Psoas muscle (tissue), 8 donors: Measurements from ENCODE around the gene RBM5. TPM values are rescaled to one million over a fixed set of nuclear protein-coding genes. Genes with fewer than 3 reads are reported as not detected.

Source experiments
- ATAC-seq, 4 donors: fragments of 200-7000 bp; cut with Tn5 transposase; one replicate each; pipeline ENCODE4 v1.9.1; 2020; ENCODE audit warnings: moderate library complexity in 3 of 4, mild to moderate bottlenecking in 2 of 4
- DNase-seq, 2 donors: peaks; one replicate each; pipeline ENCODE4 v3.0.0-alpha.2; 2020
- H3K27ac ChIP-seq: fragments of 200-600 bp; one replicate; pipeline ENCODE4 v1.8.0; 2022
- H3K27me3 ChIP-seq, 3 donors: fragments of 200-600 bp in 1 of 3; one replicate each; pipeline versions ENCODE4 v1.6.1 to v1.8.0; 2013 to 2022; ENCODE audit warnings: low read length in 2 of 3, mild to moderate bottlenecking in 2 of 3, moderate library complexity in 1 of 3; ENCODE audit not compliant: insufficient read depth in 3 of 3
- H3K36me3 ChIP-seq, 2 donors: fragments of 200-600 bp in 1 of 2; one replicate each; pipeline versions ENCODE4 v1.6.1 to v1.8.0; 2013 to 2022; ENCODE audit warnings: low read depth in 1 of 2, mild to moderate bottlenecking in 1 of 2, moderate library complexity in 1 of 2; ENCODE audit not compliant: insufficient read depth in 1 of 2
- H3K4me1 ChIP-seq: fragments of 200-600 bp; one replicate; pipeline ENCODE4 v1.8.0; 2022
- H3K4me3 ChIP-seq: fragments of 200-600 bp; one replicate; pipeline ENCODE4 v1.8.0; 2022; ENCODE audit warnings: mild to moderate bottlenecking
- H3K9me3 ChIP-seq: fragments of 200-600 bp; one replicate; pipeline ENCODE4 v1.8.0; 2022
- WGBS, 3 donors: extraction: QIAGEN DNeasy Blood & Tissue Kit; methylation state at CpG; one replicate each; pipeline versions ENCODE4 v1.1.6 to v1.1.7; 2013; 5-methylcytosine and 5-hydroxymethylcytosine counted together
- intact Hi-C, 2 donors: fragments of 100-400 bp; cut with DNase I; formaldehyde crosslinking; loops; one replicate each; pipeline versions ENCODE4 v1.11.0 to v1.14.2; 2022
- polyA plus RNA-seq, 3 donors: library from polyadenylated mRNA; stranded (reverse); fragments of 200-250 nt; gene quantifications; one replicate each; pipeline ENCODE4 v1.2.3, GENCODE V29; 2013
- total RNA-seq, 4 donors: library from RNA; stranded (reverse); fragmentation: NEBNext Ultra II Directional in 2 of 4; extraction: Animal tissue kit (Norgen Biotek cat#: 25700) in 2 of 4; gene quantifications; one replicate each; pipeline versions ENCODE4 v1.2.1 to v1.2.4, GENCODE V29; 2021 to 2023
- TF ChIP-seq, protein P1 (sequence below): fragments of 200-600 bp; IDR thresholded peaks from one replicate; pipeline ENCODE4 v1.8.0; 2022; ENCODE audit warnings: antibody characterized with exemption
- donor health status: healthy with polysubstance abuse.
- donor health status: DM: no; HTN: no; CAD: no; lungs with moderate emphysema.
- donor health status: Bipolar disorder and iron deficiency.
- donor health status: healthy.
- donor health status: DM: yes; HTN: yes; CAD: no.
- donor health status: DM: no; HTN: no; CAD: no.
- donor health status: DM: no; HTN: no; CAD: no.
- donor health status: DM: yes; HTN: yes; CAD: no.

The RBM5 gene
- total and polyA plus RNA-seq, 7 donors: 30.7 to 61.4 (median 35.6) TPM

DNA sequence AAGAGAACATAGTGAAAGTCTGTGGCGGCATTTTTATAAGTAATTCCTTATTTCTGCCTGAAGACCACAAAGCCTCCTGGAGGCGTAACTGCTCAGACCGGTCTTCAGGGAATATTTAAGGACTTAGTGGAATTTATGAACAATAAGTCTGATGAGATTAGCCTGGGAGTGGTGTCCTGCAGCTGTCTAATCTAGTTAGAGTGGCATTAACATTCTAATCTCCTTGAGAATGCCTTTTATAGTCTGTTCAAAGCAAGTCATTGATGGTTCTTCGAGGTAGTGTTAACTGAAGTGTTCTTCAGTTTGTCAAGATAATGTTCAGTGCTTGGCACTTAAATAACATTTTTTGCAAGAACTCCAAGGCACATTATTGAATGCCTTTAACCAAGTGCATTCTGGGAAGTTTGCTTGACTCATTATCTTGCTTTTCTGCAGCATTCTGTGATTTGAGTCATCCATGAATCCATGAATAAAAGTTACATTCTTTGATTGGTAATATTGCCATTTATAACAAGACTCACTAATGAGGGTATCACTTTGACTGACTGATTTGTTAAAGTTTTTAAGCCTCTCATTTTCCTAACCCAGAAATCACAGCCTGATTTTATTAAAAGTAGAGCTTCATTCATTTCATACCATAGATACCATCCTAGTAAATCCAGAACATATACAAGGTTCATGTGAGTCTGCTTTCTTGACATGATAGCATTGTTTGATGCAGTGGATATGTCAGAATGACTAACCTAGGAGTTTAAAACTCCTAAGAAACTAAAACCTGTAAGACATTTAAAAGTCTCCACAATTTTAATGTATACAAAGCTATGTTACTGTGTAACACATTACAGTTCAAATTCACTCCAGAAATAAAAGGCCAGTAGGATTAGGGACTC lies 12.5 kb downstream of the RBM5 start:
- WGBS, 3 donors: 72 to 78% (median 77%) methylated on average over 4 of the region's 4 CpGs
- Histone ChIP-seq H3K4me3 (no peak overlapping the region), H3K36me3 (peaks cover 25 to 100% of the 10 kb centered on the region in 2 donors), H3K27ac (no peak overlapping the region), H3K4me1 (no peaks in the 10 kb centered on the region), H3K9me3 (no peaks in the 10 kb centered on the region), H3K27me3 (no peaks in the 10 kb centered on the region)
- no peak for ATAC-seq
- TF ChIP-seq, protein P1, sequence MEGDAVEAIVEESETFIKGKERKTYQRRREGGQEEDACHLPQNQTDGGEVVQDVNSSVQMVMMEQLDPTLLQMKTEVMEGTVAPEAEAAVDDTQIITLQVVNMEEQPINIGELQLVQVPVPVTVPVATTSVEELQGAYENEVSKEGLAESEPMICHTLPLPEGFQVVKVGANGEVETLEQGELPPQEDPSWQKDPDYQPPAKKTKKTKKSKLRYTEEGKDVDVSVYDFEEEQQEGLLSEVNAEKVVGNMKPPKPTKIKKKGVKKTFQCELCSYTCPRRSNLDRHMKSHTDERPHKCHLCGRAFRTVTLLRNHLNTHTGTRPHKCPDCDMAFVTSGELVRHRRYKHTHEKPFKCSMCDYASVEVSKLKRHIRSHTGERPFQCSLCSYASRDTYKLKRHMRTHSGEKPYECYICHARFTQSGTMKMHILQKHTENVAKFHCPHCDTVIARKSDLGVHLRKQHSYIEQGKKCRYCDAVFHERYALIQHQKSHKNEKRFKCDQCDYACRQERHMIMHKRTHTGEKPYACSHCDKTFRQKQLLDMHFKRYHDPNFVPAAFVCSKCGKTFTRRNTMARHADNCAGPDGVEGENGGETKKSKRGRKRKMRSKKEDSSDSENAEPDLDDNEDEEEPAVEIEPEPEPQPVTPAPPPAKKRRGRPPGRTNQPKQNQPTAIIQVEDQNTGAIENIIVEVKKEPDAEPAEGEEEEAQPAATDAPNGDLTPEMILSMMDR: no peak
- intact Hi-C loops: loop anchor here (5.0 to 10.0 kb wide), 2 partner anchors 39 to 46 kb away; no protein-coding TSS in a partner anchor
- no peak for DNase-seq

DNA sequence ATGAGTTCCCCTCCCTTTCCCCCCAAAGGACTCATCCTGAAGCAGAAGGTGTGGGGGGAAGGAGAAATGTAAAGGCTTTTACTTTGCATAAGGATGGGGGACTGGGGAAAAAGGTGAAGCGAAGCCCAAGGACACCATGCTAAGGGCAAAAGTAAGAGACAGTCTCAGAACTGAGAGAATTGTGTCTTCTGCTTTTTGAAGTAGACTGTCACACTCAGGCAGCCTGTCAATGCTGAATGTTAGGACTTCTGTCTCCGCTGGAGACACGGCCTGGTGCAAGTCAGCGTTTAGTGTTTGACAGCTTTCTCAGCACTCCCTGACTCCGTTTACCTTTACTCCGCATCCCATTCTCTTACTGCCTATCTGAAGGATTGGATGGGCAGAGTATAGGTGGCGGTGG lies 13.8 kb downstream of the RBM5 start:
- H3K4me1 ChIP-seq: no peaks in the 10 kb centered on the region
- TF ChIP-seq, protein P1: no peak
- DNase-seq: no peak
- intact Hi-C loops: loop anchor here (5.0 to 10.0 kb wide), 2 partner anchors 40 to 48 kb away; no protein-coding TSS in a partner anchor
- H3K4me3 ChIP-seq: no peak overlapping the region
- no peaks in the 10 kb centered on the region for H3K27me3 ChIP-seq
- H3K36me3 ChIP-seq: peaks cover 33 to 100% of the 10 kb centered on the region in 2 donors
- no peak overlapping the region for H3K27ac ChIP-seq
- WGBS, 3 donors: 93 to 97% (median 96%) methylated on average over 7 of the region's 7 CpGs
- H3K9me3 ChIP-seq: no peaks in the 10 kb centered on the region
- ATAC-seq: no peak

DNA sequence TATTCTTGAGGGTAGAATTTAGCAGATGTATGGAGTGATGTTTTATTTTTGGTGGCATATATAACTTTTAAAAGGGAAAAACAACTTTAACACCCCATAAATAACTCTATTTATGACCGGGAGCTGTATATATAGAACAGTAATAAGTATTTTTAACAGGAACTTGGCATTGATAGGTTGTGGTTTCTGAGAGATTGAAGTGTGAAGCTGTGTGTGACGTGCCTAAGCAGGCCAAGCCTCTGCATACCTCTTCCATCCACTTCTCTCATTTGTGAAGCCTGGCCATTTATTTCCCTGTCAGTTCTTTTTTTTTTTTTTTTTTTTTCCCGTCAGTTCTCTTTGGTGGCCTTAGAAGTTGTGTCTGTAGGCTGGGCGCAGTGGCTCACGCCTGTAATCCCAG lies 23.0 kb downstream of the RBM5 start:
- Histone ChIP-seq H3K4me3 (no peak overlapping the region), H3K9me3 (no peaks in the 10 kb centered on the region), H3K27ac (peak overlapping the region; percentile 77), H3K27me3 (no peaks in the 10 kb centered on the region), H3K4me1 (peaks cover 30% of the 10 kb centered on the region), H3K36me3 (peaks cover 40 to 100% of the 10 kb centered on the region in 2 donors)
- DNase-seq: no peak
- WGBS, 3 donors: 41 to 54% (median 44%) methylated on average over 5 of the region's 5 CpGs
- TF ChIP-seq, protein P1: no peak
- intact Hi-C loops: no loop called here
- ATAC-seq: peak; percentile 47 to 82 (median 70)

DNA sequence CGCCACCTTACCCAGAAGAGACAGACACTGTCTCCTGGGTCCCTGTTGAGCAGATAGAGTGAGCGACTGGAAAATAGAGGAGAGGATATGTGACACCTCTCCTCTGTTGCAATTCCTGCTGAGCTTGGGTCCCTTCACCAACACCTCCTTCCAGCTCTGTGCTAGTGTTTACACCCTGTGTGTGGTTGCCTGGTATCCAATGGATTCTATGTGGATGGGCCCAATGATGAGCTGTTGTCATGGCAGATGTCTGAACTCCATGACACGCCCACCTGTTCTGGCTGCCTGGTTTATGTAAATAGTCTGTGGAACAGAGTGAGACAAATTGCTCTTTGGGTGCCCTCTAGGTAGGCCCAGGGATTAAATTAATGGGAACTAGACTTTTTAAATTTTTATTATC lies 23.7 kb downstream of the RBM5 start:
- Histone ChIP-seq H3K27ac (peak overlapping the region; percentile 77), H3K27me3 (no peaks in the 10 kb centered on the region), H3K4me3 (no peak overlapping the region), H3K36me3 (peaks cover 33 to 100% of the 10 kb centered on the region in 2 donors), H3K4me1 (peaks cover 30% of the 10 kb centered on the region), H3K9me3 (no peaks in the 10 kb centered on the region)
- intact Hi-C loops: no loop called here
- peak; percentile 75 to 84 (median 82) for ATAC-seq
- TF ChIP-seq, protein P1: no peak
- WGBS, 3 donors: 32 to 45% (median 39%) methylated on average over 3 of the region's 3 CpGs
- DNase-seq: no peak
